GM12892 (cell line): ENCODE measurements around the gene MYG1.

Experiments
- POLR2A ChIP-seq: IDR thresholded peaks from 2 replicates; pipeline ENCODE4 v1.6.1; 2011; ENCODE audit warnings: low read depth, low read length, control low read depth
- POLR2AphosphoS5 ChIP-seq: IDR thresholded peaks from 2 replicates; pipeline ENCODE4 v1.6.1; 2011; ENCODE audit warnings: low read depth, low read length, control low read depth
- TAF1 ChIP-seq: IDR thresholded peaks from 2 replicates; pipeline ENCODE4 v1.6.1; 2011; ENCODE audit warnings: low read depth, mild to moderate bottlenecking, control low read depth, low read length, borderline replicate concordance

GRCh38 chr12:53344487-53344823, 45.0 kb downstream of the MYG1 start:
- TF ChIP-seq POLR2A, result no peak
- no peak for TF ChIP-seq TAF1
- no peak for TF ChIP-seq POLR2AphosphoS5
